ENCODE results near the gene AMPD2.
A peak's percentile ranks its signal among the peaks of the same experiment; 100 is the strongest.

The AMPD2 gene

GRCh38 chr1:109632671-109633346, 13.2 kb downstream of the AMPD2 start:
- no peak for DNase-seq (ENCODE audit: low read depth)
- Histone ChIP-seq H3K4me3 (ENCODE audit: low read length) (no peak overlapping the region), H3K9ac (ENCODE audit: low read length) (no peak overlapping the region), H3K36me3 (ENCODE audit: control insufficient read depth, insufficient read depth, low read length, severe bottlenecking) (peaks cover 36% of the 10 kb centered on the region), H3K4me1 (ENCODE audit: control insufficient read depth, insufficient read depth, low read length) (peaks cover 12% of the 10 kb centered on the region), H3K27me3 (replicated peaks; ENCODE audit: control insufficient read depth, insufficient read depth, low read length) (no peaks in the 10 kb centered on the region), H3K9me3 (ENCODE audit: control insufficient read depth, low read length) (no peaks in the 10 kb centered on the region)

GRCh38 chr1:109634292-109634691, 14.7 kb downstream of the AMPD2 start:
- no peaks in the 10 kb centered on the region for H3K27me3 ChIP-seq (replicated peaks; ENCODE audit: control insufficient read depth, insufficient read depth, low read length)
- no peaks in the 10 kb centered on the region for H3K9me3 ChIP-seq (ENCODE audit: control insufficient read depth, low read length)
- peaks cover 21% of the 10 kb centered on the region for H3K36me3 ChIP-seq (ENCODE audit: control insufficient read depth, insufficient read depth, low read length, severe bottlenecking)
- H3K9ac ChIP-seq (ENCODE audit: low read length) = no peak overlapping the region
- peaks cover 12% of the 10 kb centered on the region for H3K4me1 ChIP-seq (ENCODE audit: control insufficient read depth, insufficient read depth, low read length)
- DNase-seq (ENCODE audit: low read depth) = no peak
- H3K4me3 ChIP-seq (ENCODE audit: low read length) = no peak overlapping the region

GRCh38 chr1:109634771-109635750, 15.4 kb downstream of the AMPD2 start:
- DNase-seq (ENCODE audit: low read depth) = no peak
- no peaks in the 10 kb centered on the region for H3K9me3 ChIP-seq (ENCODE audit: control insufficient read depth, low read length)
- no peak overlapping the region for H3K4me3 ChIP-seq (ENCODE audit: low read length)
- H3K36me3 ChIP-seq (ENCODE audit: control insufficient read depth, insufficient read depth, low read length, severe bottlenecking) = peaks cover 15% of the 10 kb centered on the region
- H3K27me3 ChIP-seq (replicated peaks; ENCODE audit: control insufficient read depth, insufficient read depth, low read length) = no peaks in the 10 kb centered on the region
- peaks cover 12% of the 10 kb centered on the region for H3K4me1 ChIP-seq (ENCODE audit: control insufficient read depth, insufficient read depth, low read length)
- H3K9ac ChIP-seq (ENCODE audit: low read length) = no peak overlapping the region

GRCh38 chr1:109635862-109636200, 16.2 kb downstream of the AMPD2 start:
- Histone ChIP-seq H3K9me3 (ENCODE audit: control insufficient read depth, low read length) (no peaks in the 10 kb centered on the region), H3K4me1 (ENCODE audit: control insufficient read depth, insufficient read depth, low read length) (peaks cover 12% of the 10 kb centered on the region), H3K9ac (ENCODE audit: low read length) (no peak overlapping the region), H3K4me3 (ENCODE audit: low read length) (no peak overlapping the region), H3K27me3 (replicated peaks; ENCODE audit: control insufficient read depth, insufficient read depth, low read length) (no peaks in the 10 kb centered on the region), H3K36me3 (ENCODE audit: control insufficient read depth, insufficient read depth, low read length, severe bottlenecking) (peaks cover 12% of the 10 kb centered on the region)
- no peak for DNase-seq (ENCODE audit: low read depth)

- Histone ChIP-seq H3K27me3 (replicated peaks; ENCODE audit: control insufficient read depth, insufficient read depth, low read length) (no peaks in the 10 kb centered on the region), H3K9me3 (ENCODE audit: control insufficient read depth, low read length) (no peaks in the 10 kb centered on the region), H3K4me3 (ENCODE audit: low read length) (no peak overlapping the region), H3K9ac (ENCODE audit: low read length) (no peak overlapping the region), H3K36me3 (ENCODE audit: control insufficient read depth, insufficient read depth, low read length, severe bottlenecking) (peaks cover 6% of the 10 kb centered on the region), H3K4me1 (ENCODE audit: control insufficient read depth, insufficient read depth, low read length) (peaks cover 12% of the 10 kb centered on the region)
- DNase-seq (ENCODE audit: low read depth) = peak; percentile 35
These were observed 16.7 kb downstream of the AMPD2 start for GRCh38 chr1:109636201-109636952.

- DNase-seq (ENCODE audit: low read depth) = no peak
- Histone ChIP-seq H3K4me1 (ENCODE audit: control insufficient read depth, insufficient read depth, low read length) (peaks cover 12% of the 10 kb centered on the region), H3K27me3 (replicated peaks; ENCODE audit: control insufficient read depth, insufficient read depth, low read length) (no peaks in the 10 kb centered on the region)
These were observed 17.8 kb downstream of the AMPD2 start for GRCh38 chr1:109637446-109637845.

GRCh38 chr1:109639063-109639840, 19.6 kb downstream of the AMPD2 start:
- Histone ChIP-seq H3K27me3 (replicated peaks; ENCODE audit: control insufficient read depth, insufficient read depth, low read length) (no peaks in the 10 kb centered on the region), H3K36me3 (ENCODE audit: control insufficient read depth, insufficient read depth, low read length, severe bottlenecking) (no peaks in the 10 kb centered on the region), H3K4me3 (ENCODE audit: low read length) (no peak overlapping the region), H3K4me1 (ENCODE audit: control insufficient read depth, insufficient read depth, low read length) (peaks cover 15% of the 10 kb centered on the region), H3K9ac (ENCODE audit: low read length) (no peak overlapping the region), H3K9me3 (ENCODE audit: control insufficient read depth, low read length) (no peaks in the 10 kb centered on the region)
- DNase-seq (ENCODE audit: low read depth) = no peak

More at GRCh38 chr1:109637446-109637845, 17.8 kb downstream of the AMPD2 start:
- Histone ChIP-seq H3K36me3 (ENCODE audit: control insufficient read depth, insufficient read depth, low read length, severe bottlenecking) (no peaks in the 10 kb centered on the region), H3K9ac (ENCODE audit: low read length) (no peak overlapping the region), H3K9me3 (ENCODE audit: control insufficient read depth, low read length) (no peaks in the 10 kb centered on the region), H3K4me3 (ENCODE audit: low read length) (no peak overlapping the region)

- DNase-seq (ENCODE audit: low read depth) = no peak
- no peaks in the 10 kb centered on the region for H3K27me3 ChIP-seq (replicated peaks; ENCODE audit: control insufficient read depth, insufficient read depth, low read length)
- H3K9ac ChIP-seq (ENCODE audit: low read length) = no peak overlapping the region
- H3K4me3 ChIP-seq (ENCODE audit: low read length) = no peak overlapping the region
- no peaks in the 10 kb centered on the region for H3K9me3 ChIP-seq (ENCODE audit: control insufficient read depth, low read length)
- H3K4me1 ChIP-seq (ENCODE audit: control insufficient read depth, insufficient read depth, low read length) = peaks cover 15% of the 10 kb centered on the region
- no peaks in the 10 kb centered on the region for H3K36me3 ChIP-seq (ENCODE audit: control insufficient read depth, insufficient read depth, low read length, severe bottlenecking)
These were observed 20.2 kb downstream of the AMPD2 start for GRCh38 chr1:109639841-109640184.

GRCh38 chr1:109640285-109640865, 20.7 kb downstream of the AMPD2 start:
- Histone ChIP-seq H3K27me3 (replicated peaks; ENCODE audit: control insufficient read depth, insufficient read depth, low read length) (no peaks in the 10 kb centered on the region), H3K36me3 (ENCODE audit: control insufficient read depth, insufficient read depth, low read length, severe bottlenecking) (no peaks in the 10 kb centered on the region), H3K9me3 (ENCODE audit: control insufficient read depth, low read length) (no peaks in the 10 kb centered on the region), H3K4me3 (ENCODE audit: low read length) (no peak overlapping the region), H3K4me1 (ENCODE audit: control insufficient read depth, insufficient read depth, low read length) (peaks cover 15% of the 10 kb centered on the region), H3K9ac (ENCODE audit: low read length) (no peak overlapping the region)
- peak; percentile 88 for DNase-seq (ENCODE audit: low read depth)

- H3K4me1 ChIP-seq (ENCODE audit: control insufficient read depth, insufficient read depth, low read length) = peaks cover 9% of the 10 kb centered on the region
- DNase-seq (ENCODE audit: low read depth) = no peak
- H3K9me3 ChIP-seq (ENCODE audit: control insufficient read depth, low read length) = no peaks in the 10 kb centered on the region
- no peak overlapping the region for H3K4me3 ChIP-seq (ENCODE audit: low read length)
- H3K27me3 ChIP-seq (replicated peaks; ENCODE audit: control insufficient read depth, insufficient read depth, low read length) = no peaks in the 10 kb centered on the region
- no peak overlapping the region for H3K9ac ChIP-seq (ENCODE audit: low read length)
- H3K36me3 ChIP-seq (ENCODE audit: control insufficient read depth, insufficient read depth, low read length, severe bottlenecking) = no peaks in the 10 kb centered on the region
These were observed 21.6 kb downstream of the AMPD2 start for GRCh38 chr1:109641078-109641740.

Measured in adipocyte (in vitro differentiated cells).